SK-N-MC (cell line): ENCODE results near the gene TYW1B.
"Not testable (repeated sequence)": the region's sequence is repeated elsewhere in the genome, so short reads cannot be mapped to it uniquely, and the experiment has no call there.

ENCODE experiments used
- EZH2 ChIP-seq: fragments of 200-600 bp; sonication (generic); IDR thresholded peaks from one replicate; pipeline ENCODE4 v1.6.1; 2017; ENCODE audit warnings: antibody characterized with exemption
- POLR2AphosphoS5 ChIP-seq: IDR thresholded peaks from 2 replicates; pipeline ENCODE4 v1.6.1; 2012; ENCODE audit warnings: mild to moderate bottlenecking, low read depth, low read length, borderline replicate concordance

DNA sequence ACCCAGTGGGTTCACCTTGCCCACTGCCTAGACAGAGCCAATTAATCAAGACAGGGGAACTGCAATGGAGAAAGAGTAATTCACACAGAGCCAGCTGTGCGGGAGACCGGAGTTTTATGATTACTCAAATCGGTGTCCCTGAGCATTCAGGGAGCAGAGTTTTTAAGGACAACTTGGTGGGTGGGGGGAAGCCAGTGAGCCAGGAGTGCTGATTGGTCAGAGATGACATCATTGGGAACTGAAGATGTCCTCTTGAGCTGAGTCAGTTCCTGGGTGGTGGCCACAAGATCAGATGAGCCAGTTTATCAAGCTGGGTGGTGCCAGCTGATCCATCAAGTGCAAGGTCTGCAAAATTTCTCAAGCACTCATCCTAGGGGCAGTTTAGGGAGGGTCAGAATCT lies 240.7 kb downstream of the TYW1B start:
- not testable (repeated sequence) for TF ChIP-seq EZH2, POLR2AphosphoS5
